ENCODE results near the gene FAP.

FAP gene

DNA sequence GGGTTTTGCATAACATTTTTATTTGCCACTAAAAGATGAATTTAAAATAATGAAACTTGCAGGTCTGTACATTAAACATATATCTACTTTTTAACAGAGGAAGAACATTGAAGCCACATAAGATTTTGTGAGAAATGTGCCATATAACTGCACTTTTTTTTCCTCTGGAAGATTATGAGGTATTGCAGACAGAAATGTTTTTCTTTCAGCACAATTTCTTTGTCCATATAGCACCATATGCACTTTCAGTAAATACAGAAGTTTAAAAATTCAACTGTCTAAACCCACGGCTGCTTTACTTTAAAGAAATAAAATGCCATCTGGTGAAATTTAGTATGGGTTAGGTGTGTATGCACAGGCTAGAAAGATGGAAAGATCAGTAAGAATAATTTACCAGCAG lies 470 bp upstream of the FAP start:
- no peak for ATAC-seq
- TF ChIP-seq, protein P1, sequence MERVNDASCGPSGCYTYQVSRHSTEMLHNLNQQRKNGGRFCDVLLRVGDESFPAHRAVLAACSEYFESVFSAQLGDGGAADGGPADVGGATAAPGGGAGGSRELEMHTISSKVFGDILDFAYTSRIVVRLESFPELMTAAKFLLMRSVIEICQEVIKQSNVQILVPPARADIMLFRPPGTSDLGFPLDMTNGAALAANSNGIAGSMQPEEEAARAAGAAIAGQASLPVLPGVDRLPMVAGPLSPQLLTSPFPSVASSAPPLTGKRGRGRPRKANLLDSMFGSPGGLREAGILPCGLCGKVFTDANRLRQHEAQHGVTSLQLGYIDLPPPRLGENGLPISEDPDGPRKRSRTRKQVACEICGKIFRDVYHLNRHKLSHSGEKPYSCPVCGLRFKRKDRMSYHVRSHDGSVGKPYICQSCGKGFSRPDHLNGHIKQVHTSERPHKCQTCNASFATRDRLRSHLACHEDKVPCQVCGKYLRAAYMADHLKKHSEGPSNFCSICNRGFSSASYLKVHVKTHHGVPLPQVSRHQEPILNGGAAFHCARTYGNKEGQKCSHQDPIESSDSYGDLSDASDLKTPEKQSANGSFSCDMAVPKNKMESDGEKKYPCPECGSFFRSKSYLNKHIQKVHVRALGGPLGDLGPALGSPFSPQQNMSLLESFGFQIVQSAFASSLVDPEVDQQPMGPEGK (CRISPR knock-in tag; IDR thresholded peaks at IDR 0.05; ENCODE audit: borderline replicate concordance) = no peak
- TF ChIP-seq ZC3H10 (CRISPR knock-in tag; IDR thresholded peaks at IDR 0.05) (no peak), GLIS3 (CRISPR knock-in tag; IDR thresholded peaks at IDR 0.05) (no peak), ISL1 (CRISPR knock-in tag; IDR thresholded peaks at IDR 0.05) (no peak), ZFP30 (CRISPR knock-in tag; IDR thresholded peaks at IDR 0.05) (no peak), CSDC2 (CRISPR knock-in tag; IDR thresholded peaks at IDR 0.05) (no peak), TOX (CRISPR knock-in tag; IDR thresholded peaks at IDR 0.05; ENCODE audit: borderline replicate concordance) (no peak), ZFP3 (CRISPR knock-in tag; IDR thresholded peaks at IDR 0.05) (no peak), RARB (CRISPR knock-in tag; IDR thresholded peaks at IDR 0.05) (no peak), ESRRG (CRISPR knock-in tag; IDR thresholded peaks at IDR 0.05) (no peak)
- TF ChIP-seq, protein P2, sequence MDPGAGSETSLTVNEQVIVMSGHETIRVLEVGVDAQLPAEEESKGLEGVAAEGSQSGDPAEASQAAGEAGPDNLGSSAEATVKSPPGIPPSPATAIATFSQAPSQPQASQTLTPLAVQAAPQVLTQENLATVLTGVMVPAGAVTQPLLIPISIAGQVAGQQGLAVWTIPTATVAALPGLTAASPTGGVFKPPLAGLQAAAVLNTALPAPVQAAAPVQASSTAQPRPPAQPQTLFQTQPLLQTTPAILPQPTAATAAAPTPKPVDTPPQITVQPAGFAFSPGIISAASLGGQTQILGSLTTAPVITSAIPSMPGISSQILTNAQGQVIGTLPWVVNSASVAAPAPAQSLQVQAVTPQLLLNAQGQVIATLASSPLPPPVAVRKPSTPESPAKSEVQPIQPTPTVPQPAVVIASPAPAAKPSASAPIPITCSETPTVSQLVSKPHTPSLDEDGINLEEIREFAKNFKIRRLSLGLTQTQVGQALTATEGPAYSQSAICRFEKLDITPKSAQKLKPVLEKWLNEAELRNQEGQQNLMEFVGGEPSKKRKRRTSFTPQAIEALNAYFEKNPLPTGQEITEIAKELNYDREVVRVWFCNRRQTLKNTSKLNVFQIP (CRISPR knock-in tag; IDR thresholded peaks at IDR 0.05; ENCODE audit: borderline replicate concordance, low read depth) = no peak
- TF ChIP-seq, protein P3, sequence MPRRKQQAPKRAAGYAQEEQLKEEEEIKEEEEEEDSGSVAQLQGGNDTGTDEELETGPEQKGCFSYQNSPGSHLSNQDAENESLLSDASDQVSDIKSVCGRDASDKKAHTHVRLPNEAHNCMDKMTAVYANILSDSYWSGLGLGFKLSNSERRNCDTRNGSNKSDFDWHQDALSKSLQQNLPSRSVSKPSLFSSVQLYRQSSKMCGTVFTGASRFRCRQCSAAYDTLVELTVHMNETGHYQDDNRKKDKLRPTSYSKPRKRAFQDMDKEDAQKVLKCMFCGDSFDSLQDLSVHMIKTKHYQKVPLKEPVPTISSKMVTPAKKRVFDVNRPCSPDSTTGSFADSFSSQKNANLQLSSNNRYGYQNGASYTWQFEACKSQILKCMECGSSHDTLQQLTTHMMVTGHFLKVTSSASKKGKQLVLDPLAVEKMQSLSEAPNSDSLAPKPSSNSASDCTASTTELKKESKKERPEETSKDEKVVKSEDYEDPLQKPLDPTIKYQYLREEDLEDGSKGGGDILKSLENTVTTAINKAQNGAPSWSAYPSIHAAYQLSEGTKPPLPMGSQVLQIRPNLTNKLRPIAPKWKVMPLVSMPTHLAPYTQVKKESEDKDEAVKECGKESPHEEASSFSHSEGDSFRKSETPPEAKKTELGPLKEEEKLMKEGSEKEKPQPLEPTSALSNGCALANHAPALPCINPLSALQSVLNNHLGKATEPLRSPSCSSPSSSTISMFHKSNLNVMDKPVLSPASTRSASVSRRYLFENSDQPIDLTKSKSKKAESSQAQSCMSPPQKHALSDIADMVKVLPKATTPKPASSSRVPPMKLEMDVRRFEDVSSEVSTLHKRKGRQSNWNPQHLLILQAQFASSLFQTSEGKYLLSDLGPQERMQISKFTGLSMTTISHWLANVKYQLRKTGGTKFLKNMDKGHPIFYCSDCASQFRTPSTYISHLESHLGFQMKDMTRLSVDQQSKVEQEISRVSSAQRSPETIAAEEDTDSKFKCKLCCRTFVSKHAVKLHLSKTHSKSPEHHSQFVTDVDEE (CRISPR knock-in tag; IDR thresholded peaks at IDR 0.05) = no peak
- TF ChIP-seq, protein P4, sequence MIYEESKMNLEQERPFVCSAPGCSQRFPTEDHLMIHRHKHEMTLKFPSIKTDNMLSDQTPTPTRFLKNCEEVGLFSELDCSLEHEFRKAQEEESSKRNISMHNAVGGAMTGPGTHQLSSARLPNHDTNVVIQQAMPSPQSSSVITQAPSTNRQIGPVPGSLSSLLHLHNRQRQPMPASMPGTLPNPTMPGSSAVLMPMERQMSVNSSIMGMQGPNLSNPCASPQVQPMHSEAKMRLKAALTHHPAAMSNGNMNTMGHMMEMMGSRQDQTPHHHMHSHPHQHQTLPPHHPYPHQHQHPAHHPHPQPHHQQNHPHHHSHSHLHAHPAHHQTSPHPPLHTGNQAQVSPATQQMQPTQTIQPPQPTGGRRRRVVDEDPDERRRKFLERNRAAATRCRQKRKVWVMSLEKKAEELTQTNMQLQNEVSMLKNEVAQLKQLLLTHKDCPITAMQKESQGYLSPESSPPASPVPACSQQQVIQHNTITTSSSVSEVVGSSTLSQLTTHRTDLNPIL (CRISPR knock-in tag; IDR thresholded peaks at IDR 0.05; ENCODE audit: low read depth) = no peak

DNA sequence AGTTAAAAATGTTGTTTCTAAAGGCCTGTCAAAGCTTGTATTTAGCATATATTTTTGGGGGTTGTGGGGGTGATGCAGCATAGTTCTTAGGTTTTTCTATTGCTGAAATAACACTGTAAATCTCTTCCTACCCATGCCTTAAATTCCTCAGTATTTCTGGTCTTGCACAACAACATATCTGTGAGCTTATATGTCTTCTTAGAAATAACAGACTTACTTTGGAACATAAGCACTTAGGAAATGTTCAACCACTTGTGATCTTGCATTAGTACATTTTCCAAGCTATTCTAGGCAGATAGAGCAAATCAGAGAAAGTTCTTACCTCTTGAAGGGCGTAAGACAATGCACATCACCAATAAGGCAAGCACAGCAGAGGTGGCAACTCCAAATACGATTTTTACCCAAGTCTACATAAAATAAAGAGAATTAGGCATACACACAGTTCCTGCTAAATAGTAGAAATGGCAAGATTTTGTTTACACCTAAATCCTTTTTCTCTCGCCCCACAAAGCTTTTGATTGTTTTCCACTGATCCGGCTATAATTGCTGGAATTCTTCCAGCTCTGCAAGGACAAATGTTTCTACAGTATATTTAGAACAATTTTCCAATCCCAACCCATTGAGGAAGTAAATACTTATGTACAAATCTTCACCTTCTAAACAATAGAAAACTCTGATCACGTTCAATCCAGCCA lies 512 bp downstream of the FAP start:
- peak; percentile 26 for ATAC-seq
- no peak for TF ChIP-seq RARB (CRISPR knock-in tag; IDR thresholded peaks at IDR 0.05)
- no peak for TF ChIP-seq ARNTL (CRISPR knock-in tag; IDR thresholded peaks at IDR 0.05; ENCODE audit: borderline replicate concordance, low read depth)
- no peak for TF ChIP-seq ISL1 (CRISPR knock-in tag; IDR thresholded peaks at IDR 0.05)
- TF ChIP-seq PPARA (CRISPR knock-in tag; IDR thresholded peaks at IDR 0.05; ENCODE audit: borderline replicate concordance) = no peak
- no peak for TF ChIP-seq SNAI2 (CRISPR knock-in tag; IDR thresholded peaks at IDR 0.05)
- no peak for TF ChIP-seq TOX (CRISPR knock-in tag; IDR thresholded peaks at IDR 0.05; ENCODE audit: borderline replicate concordance)

DNA sequence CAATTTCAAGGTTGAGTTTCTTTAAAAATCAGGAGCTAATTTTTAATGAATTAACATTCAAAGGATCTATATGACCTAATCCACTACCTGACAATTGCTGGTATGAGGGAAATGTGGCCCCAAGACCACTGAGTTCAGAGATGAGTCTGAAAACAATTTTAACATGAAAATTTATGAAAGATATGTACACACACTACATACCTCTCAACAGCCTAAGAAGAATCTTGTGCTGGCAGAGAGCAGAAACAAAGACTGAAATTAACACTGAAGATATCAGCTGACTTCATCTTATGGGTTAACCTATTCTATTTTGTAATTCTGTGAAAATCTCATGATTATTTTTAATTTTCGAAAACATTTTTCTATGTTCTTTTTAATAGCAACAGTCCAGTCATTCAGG lies 1.7 kb downstream of the FAP start:
- no peak for ATAC-seq
- TF ChIP-seq BACH2 (CRISPR knock-in tag; IDR thresholded peaks at IDR 0.05; ENCODE audit: borderline replicate concordance) (no peak), ARNTL (CRISPR knock-in tag; IDR thresholded peaks at IDR 0.05; ENCODE audit: borderline replicate concordance, low read depth) (no peak), TCF4 (CRISPR knock-in tag; IDR thresholded peaks at IDR 0.05; ENCODE audit: borderline replicate concordance) (no peak), ESRRG (CRISPR knock-in tag; IDR thresholded peaks at IDR 0.05) (no peak), CSDC2 (CRISPR knock-in tag; IDR thresholded peaks at IDR 0.05) (no peak), ZC3H10 (CRISPR knock-in tag; IDR thresholded peaks at IDR 0.05) (no peak), ZNF70 (CRISPR knock-in tag; IDR thresholded peaks at IDR 0.05) (no peak), PPARA (CRISPR knock-in tag; IDR thresholded peaks at IDR 0.05; ENCODE audit: borderline replicate concordance) (no peak), SNAI2 (CRISPR knock-in tag; IDR thresholded peaks at IDR 0.05) (no peak), RARB (CRISPR knock-in tag; IDR thresholded peaks at IDR 0.05) (no peak), ZFP30 (CRISPR knock-in tag; IDR thresholded peaks at IDR 0.05) (no peak), ISL1 (CRISPR knock-in tag; IDR thresholded peaks at IDR 0.05) (no peak), ZNF8 (CRISPR knock-in tag; IDR thresholded peaks at IDR 0.05) (no peak)
- TF ChIP-seq, protein P2 (CRISPR knock-in tag; IDR thresholded peaks at IDR 0.05; ENCODE audit: borderline replicate concordance, low read depth) = no peak
- TF ChIP-seq, protein P4 (CRISPR knock-in tag; IDR thresholded peaks at IDR 0.05; ENCODE audit: low read depth) = no peak
- TF ChIP-seq, protein P1 (CRISPR knock-in tag; IDR thresholded peaks at IDR 0.05; ENCODE audit: borderline replicate concordance) = no peak

Measured in SK-N-SH treated with all-trans-retinoic acid at 6 μM for 48 hours (cell line).